GM12891 (cell line): ENCODE data around the gene EIF3M.
"Not testable (repeated sequence)": the region's sequence is repeated elsewhere in the genome, so short reads cannot be mapped to it uniquely, and the experiment has no call there.

Source experiments
- DNase-seq: peaks from one replicate; pipeline ENCODE4 v3.0.0; 2011; ENCODE audit warnings: low spot score; ENCODE audit not compliant: insufficient read length
- FAIRE-seq: peaks from 2 replicates; lab custom pipeline; 2011; peaks lifted over from hg19 to GRCh38; lab: Jason Lieb, UNC
- PAX5 ChIP-seq: IDR thresholded peaks from 2 replicates; pipeline ENCODE4 v1.6.1; 2011; ENCODE audit warnings: low read length, moderate library complexity, mild to moderate bottlenecking; ENCODE audit not compliant: insufficient read depth, severe bottlenecking
- POLR2A ChIP-seq: IDR thresholded peaks from 2 replicates; pipeline ENCODE4 v1.6.1; 2011; ENCODE audit warnings: low read depth, low read length, control low read depth
- POLR2AphosphoS5 ChIP-seq: IDR thresholded peaks from 2 replicates; pipeline ENCODE4 v1.6.1; 2011; ENCODE audit warnings: low read depth, low read length, control low read depth
- POU2F2 ChIP-seq: IDR thresholded peaks from 2 replicates; pipeline ENCODE4 v1.6.1; 2011; ENCODE audit warnings: low read depth, mild to moderate bottlenecking, control low read depth, low read length, moderate library complexity
- SPI1 ChIP-seq: IDR thresholded peaks from 2 replicates; pipeline ENCODE4 v1.6.1; 2011; ENCODE audit warnings: low read depth, low read length, control low read depth
- TAF1 ChIP-seq: IDR thresholded peaks from 2 replicates; pipeline ENCODE4 v1.6.1; 2011; ENCODE audit warnings: low read depth, low read length, control low read depth

The EIF3M gene

GRCh38 chr11:32586576-32587190 lies 3.1 kb downstream of the EIF3M start:
- no peak for TF ChIP-seq POLR2AphosphoS5
- no peak for TF ChIP-seq PAX5
- no peak for TF ChIP-seq TAF1
- TF ChIP-seq POLR2A, result no peak
- no peak for TF ChIP-seq SPI1
- TF ChIP-seq POU2F2, result no peak
- no peak for DNase-seq
- no peak for FAIRE-seq

DNA sequence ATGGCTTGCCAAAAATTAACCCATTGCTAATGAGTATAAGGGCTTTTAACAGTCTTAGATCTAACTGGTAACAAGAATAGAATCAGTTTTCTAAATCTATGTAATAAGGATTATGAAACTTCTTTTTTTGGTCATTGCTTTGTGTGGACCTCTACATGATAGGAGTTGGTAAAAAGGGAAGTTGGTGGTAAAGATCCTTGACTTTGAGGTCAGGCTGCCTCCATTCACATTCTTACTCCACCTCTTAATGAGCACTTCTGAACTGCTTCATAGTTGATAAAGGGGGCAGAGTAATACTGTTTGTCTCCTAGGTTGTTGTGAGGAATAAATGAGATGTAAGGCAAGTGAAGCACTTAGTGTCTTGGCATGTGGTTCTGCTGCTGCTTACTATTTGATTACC lies 10.6 kb downstream of the EIF3M start:
- FAIRE-seq (no peak), DNase-seq (no peak)
- TF ChIP-seq POLR2A, result no peak
- no peak for TF ChIP-seq POLR2AphosphoS5
- TF ChIP-seq TAF1, result no peak
- no peak for TF ChIP-seq PAX5
- TF ChIP-seq SPI1, result no peak
- TF ChIP-seq POU2F2, result no peak

DNA sequence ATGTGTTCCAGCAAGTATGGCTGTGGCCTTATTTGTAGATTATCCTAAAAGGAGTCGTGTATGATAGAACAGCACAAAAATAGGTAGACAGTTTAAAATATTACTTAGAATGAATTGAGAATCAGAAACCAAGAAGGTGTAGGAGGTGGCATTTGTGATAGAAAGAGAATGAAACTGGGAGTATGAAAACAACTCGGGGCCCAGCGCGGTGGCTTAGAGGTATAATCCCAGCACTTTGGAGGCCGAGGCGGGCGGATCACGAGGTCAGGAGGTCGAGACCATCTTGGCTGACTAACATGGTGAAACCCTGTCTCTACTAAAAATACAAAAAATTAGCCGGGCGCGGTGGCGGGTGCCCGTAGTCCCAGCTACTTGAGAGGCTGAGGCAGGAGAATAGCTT lies 12.5 kb downstream of the EIF3M start:
- not testable (repeated sequence) for FAIRE-seq, DNase-seq

GRCh38 chr11:32597921-32598320 lies 14.3 kb downstream of the EIF3M start:
- TF ChIP-seq PAX5, result no peak
- DNase-seq (no peak), FAIRE-seq (peak; percentile 28)

- FAIRE-seq (no peak), DNase-seq (no peak)
- TF ChIP-seq PAX5 (no peak), POLR2AphosphoS5 (no peak), POU2F2 (no peak), TAF1 (no peak), SPI1 (no peak), POLR2A (no peak)
These were observed 19.2 kb downstream of the EIF3M start for GRCh38 chr11:32602657-32603415.

DNA sequence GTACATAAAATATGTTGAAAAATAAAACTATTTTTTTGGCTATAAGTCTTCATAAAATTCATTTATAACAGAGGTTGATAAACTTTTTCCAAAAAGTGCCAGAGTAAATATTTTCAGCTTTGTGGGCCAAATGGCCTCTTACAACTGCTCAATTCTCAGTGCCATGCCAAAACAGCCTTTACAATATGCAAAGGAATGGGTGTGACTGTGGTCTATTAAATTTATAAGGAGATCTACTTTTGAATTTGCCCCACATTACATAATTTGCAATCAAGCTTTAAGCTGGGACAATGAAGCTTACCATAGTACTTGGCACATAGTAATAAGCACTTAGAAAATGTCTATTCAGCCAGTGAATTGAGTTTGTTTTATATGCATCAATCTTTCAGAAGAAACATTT lies 22.6 kb downstream of the EIF3M start:
- DNase-seq (no peak), FAIRE-seq (no peak)
- TF ChIP-seq POLR2AphosphoS5, result no peak
- no peak for TF ChIP-seq POU2F2
- no peak for TF ChIP-seq TAF1
- no peak for TF ChIP-seq POLR2A
- no peak for TF ChIP-seq PAX5
- TF ChIP-seq SPI1, result no peak

- FAIRE-seq, result not testable (repeated sequence)
These were observed 25.2 kb downstream of the EIF3M start for GRCh38 chr11:32608826-32609225.

DNA sequence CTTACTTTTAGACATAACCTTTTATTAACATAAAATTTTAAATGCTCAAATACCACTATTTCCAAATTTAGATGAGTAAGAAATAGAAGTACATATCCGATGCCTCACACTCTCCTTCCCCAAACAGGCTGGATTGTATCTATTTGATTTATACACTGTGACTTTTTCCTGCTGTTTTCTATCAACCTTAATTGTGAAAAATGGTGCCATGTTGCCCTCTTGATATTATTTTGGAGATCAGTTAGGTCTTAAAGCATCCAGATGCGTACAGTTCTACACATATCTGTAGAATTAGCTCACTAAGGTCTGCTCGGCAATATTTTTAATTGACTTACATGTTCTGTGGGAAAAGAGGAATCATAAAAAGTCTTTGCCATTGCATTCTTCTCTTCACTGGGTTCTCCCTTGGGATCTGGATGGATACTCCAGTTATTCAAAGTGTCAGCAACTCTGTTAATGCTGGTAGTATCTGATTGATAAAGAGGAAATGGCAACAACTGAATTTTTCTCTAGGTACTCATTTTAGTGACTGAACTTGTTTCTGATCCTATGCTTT lies 27.2 kb downstream of the EIF3M start:
- no peak for DNase-seq
- no peak for FAIRE-seq
- TF ChIP-seq POU2F2 (no peak), PAX5 (no peak), POLR2AphosphoS5 (no peak), POLR2A (no peak), TAF1 (no peak), SPI1 (no peak)

More at GRCh38 chr11:32608826-32609225, 25.2 kb downstream of the EIF3M start:
- not testable (repeated sequence) for DNase-seq

DNA sequence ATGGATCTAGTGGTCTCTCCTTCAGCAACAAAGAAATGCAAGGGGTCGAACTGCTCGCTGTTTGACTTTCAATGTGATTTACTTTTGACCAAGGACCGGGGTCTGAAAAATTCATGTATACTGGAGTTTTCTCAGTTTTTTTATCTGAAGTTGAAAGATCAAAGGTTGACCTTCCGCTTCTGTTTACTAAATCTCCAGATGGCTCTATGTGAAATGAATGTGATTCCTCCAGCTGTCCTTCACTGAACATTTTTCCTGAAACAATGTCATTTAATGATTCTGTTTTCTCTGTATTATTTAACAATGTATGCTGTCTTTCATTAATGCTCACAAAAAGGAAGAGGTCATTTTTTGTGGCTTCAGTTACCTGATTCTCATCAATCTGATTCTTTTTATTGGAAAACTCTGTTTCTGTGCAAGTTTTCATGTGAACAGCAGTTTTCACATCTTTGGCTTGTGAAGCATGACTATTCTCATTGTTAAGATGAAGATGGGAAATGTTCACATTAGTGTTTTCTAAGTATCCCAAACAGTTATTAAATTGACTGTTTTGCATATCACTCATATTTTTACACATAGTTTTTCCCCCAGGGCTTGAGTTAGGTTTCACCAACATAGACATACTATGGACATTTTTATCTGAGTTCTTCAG lies 30.0 kb downstream of the EIF3M start:
- FAIRE-seq (no peak), DNase-seq (no peak)
- TF ChIP-seq POLR2AphosphoS5 (no peak), POU2F2 (no peak), POLR2A (no peak), SPI1 (no peak), PAX5 (no peak)

- no peak for FAIRE-seq
- TF ChIP-seq POLR2AphosphoS5, result no peak
- no peak for TF ChIP-seq PAX5
- no peak for TF ChIP-seq TAF1
- TF ChIP-seq POLR2A, result no peak
- no peak for TF ChIP-seq POU2F2
- no peak for TF ChIP-seq SPI1
- DNase-seq, result no peak
These were observed 31.8 kb downstream of the EIF3M start for GRCh38 chr11:32615422-32615821.
